ENCODE results near the gene ZFYVE28. TPM values are rescaled to one million over a fixed set of nuclear protein-coding genes. Genes with fewer than 3 reads are reported as not detected.

The ZFYVE28 gene
- polyA plus RNA-seq, 1 of the 3 experiments (the other 2 are of a cell fraction), result 3.2 TPM

DNA sequence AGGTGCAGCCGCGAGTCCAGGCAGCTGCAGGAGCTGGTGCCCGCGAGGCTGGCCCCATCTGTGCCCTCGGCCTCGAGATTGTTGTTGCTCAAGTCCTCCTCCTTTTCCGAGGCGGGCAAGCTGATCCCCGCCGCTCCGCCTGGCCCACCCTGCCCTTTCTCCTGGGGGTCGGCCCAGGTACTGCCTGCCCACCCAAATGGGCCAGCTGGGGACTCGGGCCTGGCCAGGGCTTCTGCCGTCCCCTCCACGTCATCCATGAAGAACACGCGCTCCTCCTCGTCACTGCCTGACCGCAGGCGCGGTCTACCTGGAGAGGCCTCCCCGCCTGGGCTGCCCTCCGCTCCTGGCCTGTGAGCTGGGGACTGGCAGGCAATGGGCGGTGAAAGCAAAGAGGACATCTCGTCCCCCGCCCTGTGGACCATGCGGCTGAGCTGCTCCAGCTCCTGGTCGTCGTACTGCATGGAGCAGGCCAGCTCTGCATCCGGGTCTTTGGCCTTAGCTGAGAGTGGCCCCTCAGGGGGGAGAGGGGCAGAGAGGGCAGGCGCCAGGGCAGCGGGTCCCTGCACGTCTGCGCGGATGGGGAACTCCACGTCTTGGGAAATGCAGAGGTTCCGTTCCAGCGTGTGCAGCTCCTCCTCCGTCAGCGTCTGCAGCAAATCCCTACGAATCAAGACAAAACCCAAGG is 113.4 kb downstream of the ZFYVE28 start:
- no peak overlapping the region for H3K4me2 ChIP-seq
- no peak overlapping the region for H3K27ac ChIP-seq (ENCODE audit: low read depth in 2 of 2, low read length in 1 of 2)
- H3K4me3 ChIP-seq (ENCODE audit: low read depth in 2 of 2, low read length in 1 of 2), result no peak overlapping the region
- H3K9me2 ChIP-seq, result no peaks in the 10 kb centered on the region
- no peaks in the 10 kb centered on the region for H3K9me3 ChIP-seq
- H2AFZ ChIP-seq (ENCODE audit: low read depth), result no peak overlapping the region
- H3K27me3 ChIP-seq (ENCODE audit: insufficient read depth), result no peaks in the 10 kb centered on the region
- 84% methylated on average over 13 of the region's 41 CpGs for WGBS (ENCODE audit: low lambda C conversion rate)
- no peaks in the 10 kb centered on the region for H4K20me1 ChIP-seq (ENCODE audit: insufficient read depth)
- H3K9ac ChIP-seq, result no peak overlapping the region
- no peaks in the 10 kb centered on the region for H3K4me1 ChIP-seq (ENCODE audit: control insufficient read depth in 1 of 2, insufficient read depth in 2 of 2, low read depth in 1 of 2, low read length in 1 of 2)
- no peaks in the 10 kb centered on the region for H3K79me2 ChIP-seq (ENCODE audit: insufficient read depth)
- DNase-seq, result no peak
- no peak for TF ChIP-seq EZH2phosphoT487 (IDR thresholded peaks at IDR 0.05; ENCODE audit: borderline replicate concordance, low read depth)
- TF ChIP-seq FOXJ3 (CRISPR knock-in tag; IDR thresholded peaks at IDR 0.05), result no peak
- TF ChIP-seq REST (IDR thresholded peaks at IDR 0.05; ENCODE audit: low read depth, low read length), result no peak
- TF ChIP-seq FOXM1 (IDR thresholded peaks at IDR 0.05; ENCODE audit: low read depth), result no peak
- no peak for TF ChIP-seq IRF3 (IDR thresholded peaks at IDR 0.05; ENCODE audit: low read depth, low read length)
- no peak for TF ChIP-seq POLR2AphosphoS5 (IDR thresholded peaks at IDR 0.05; ENCODE audit: low read depth, low read length)
- TF ChIP-seq EP300 (IDR thresholded peaks at IDR 0.05; ENCODE audit: borderline replicate concordance in 1 of 2, low read depth in 1 of 2, low read length in 1 of 2), result no peak
- no peak for TF ChIP-seq GABPA (IDR thresholded peaks at IDR 0.05; ENCODE audit: low read depth)
- TF ChIP-seq TEAD4 (IDR thresholded peaks at IDR 0.05; ENCODE audit: borderline replicate concordance, insufficient read depth), result no peak
- no peak for TF ChIP-seq RCOR1 (IDR thresholded peaks at IDR 0.05; ENCODE audit: low read length)
- TF ChIP-seq ZBTB33 (IDR thresholded peaks at IDR 0.05; ENCODE audit: borderline replicate concordance, low read depth), result no peak
- no peak for TF ChIP-seq RFX5 (IDR thresholded peaks at IDR 0.05; ENCODE audit: low read length)
- no peak for TF ChIP-seq MXI1 (IDR thresholded peaks at IDR 0.05; ENCODE audit: low read depth, low read length)
- TF ChIP-seq CHD2 (IDR thresholded peaks at IDR 0.05; ENCODE audit: low read length, partially characterized antibody), result no peak
- TF ChIP-seq RAD21 (IDR thresholded peaks at IDR 0.05; ENCODE audit: low read length), result no peak
- no peak for TF ChIP-seq YY1 (IDR thresholded peaks at IDR 0.05; ENCODE audit: low read depth)
- TF ChIP-seq MAX (IDR thresholded peaks at IDR 0.05; ENCODE audit: low read depth), result no peak
- TF ChIP-seq TAF1 (IDR thresholded peaks at IDR 0.05; ENCODE audit: borderline replicate concordance, low read depth, low read length), result no peak
- CTCF ChIA-PET, result interaction anchor here (0.6 to 1.6 kb wide), 2 partner anchors 48 to 289 kb away, joined by 3 to 4 read pairs; no protein-coding TSS in a partner anchor
- H3F3A ChIP-seq (replicated peaks; ENCODE audit: insufficient read depth), result no peaks in the 10 kb centered on the region
- POLR2A ChIA-PET, result no interaction called here
- no peaks in the 10 kb centered on the region for H3K36me3 ChIP-seq (replicated peaks in 1 of 2; ENCODE audit: control insufficient read depth in 1 of 2, insufficient read depth in 2 of 2, low read length in 1 of 2)

Measured in SK-N-SH (cell line).